Forelimb muscle (tissue), 1 donor: ENCODE results near the gene DMRT2. TPM values are rescaled to one million over a fixed set of nuclear protein-coding genes. Genes with fewer than 3 reads are reported as not detected.

Experiments used
- DNase-seq: peaks from one replicate; pipeline ENCODE4 v3.0.0-alpha.2; 2013; ENCODE audit warnings: low read depth
- polyA plus RNA-seq: library from polyadenylated mRNA; unstranded; fragments of 120-200 nt; gene quantifications from one replicate; pipeline ENCODE4 v1.2.1, GENCODE V29; 2013; ENCODE audit not compliant: insufficient read length

DMRT2 gene
- polyA plus RNA-seq, 1 donor, result 33.7 TPM

- no peak for DNase-seq
These were observed 2.4 kb upstream of the DMRT2 start for GRCh38 chr9:1047591-1048230.

- no peak for DNase-seq
These were observed 1.9 kb upstream of the DMRT2 start for GRCh38 chr9:1048231-1048619.

- no peak for DNase-seq
These were observed 1.3 kb upstream of the DMRT2 start for GRCh38 chr9:1048811-1049210.

- no peak for DNase-seq
These were observed 516 bp upstream of the DMRT2 start for GRCh38 chr9:1049641-1050040.

- no peak for DNase-seq
These were observed 1.0 kb downstream of the DMRT2 start for GRCh38 chr9:1051210-1051583.

- no peak for DNase-seq
These were observed 1.6 kb downstream of the DMRT2 start for GRCh38 chr9:1051584-1052275.

- no peak for DNase-seq
These were observed 2.5 kb downstream of the DMRT2 start for GRCh38 chr9:1052365-1053281.

GRCh38 chr9:1053282-1053621, 3.1 kb downstream of the DMRT2 start:
- DNase-seq, result no peak

GRCh38 chr9:1053986-1054425, 3.8 kb downstream of the DMRT2 start:
- no peak for DNase-seq

GRCh38 chr9:1055166-1055565, 5.0 kb downstream of the DMRT2 start:
- DNase-seq, result no peak

GRCh38 chr9:1057910-1058309, 7.8 kb downstream of the DMRT2 start:
- DNase-seq, result no peak

- DNase-seq, result no peak
These were observed 8.8 kb downstream of the DMRT2 start for GRCh38 chr9:1058826-1059487.

GRCh38 chr9:1065130-1065529, 15.0 kb downstream of the DMRT2 start:
- no peak for DNase-seq

GRCh38 chr9:1070692-1071091, 20.5 kb downstream of the DMRT2 start:
- DNase-seq, result no peak

GRCh38 chr9:1071730-1072129, 21.6 kb downstream of the DMRT2 start:
- DNase-seq, result no peak

GRCh38 chr9:1073497-1073896, 23.3 kb downstream of the DMRT2 start:
- DNase-seq, result no peak

GRCh38 chr9:1077616-1078015, 27.5 kb downstream of the DMRT2 start:
- no peak for DNase-seq

- no peak for DNase-seq
These were observed 33.3 kb downstream of the DMRT2 start for GRCh38 chr9:1083325-1083913.

GRCh38 chr9:1085086-1085485, 34.9 kb downstream of the DMRT2 start:
- DNase-seq, result no peak

- no peak for DNase-seq
These were observed 36.4 kb downstream of the DMRT2 start for GRCh38 chr9:1086517-1086916.

- no peak for DNase-seq
These were observed 37.1 kb downstream of the DMRT2 start for GRCh38 chr9:1087120-1087881.
